DMS53 (cell line): ENCODE results near the gene MCM7.
"Not testable (repeated sequence)": the region's sequence is repeated elsewhere in the genome, so short reads cannot be mapped to it uniquely, and the experiment has no call there.

Experiments used
- DNase-seq: peaks from one replicate; lab custom pipeline; 2025; lab: John Stamatoyannopoulos, UW

MCM7 gene

DNA sequence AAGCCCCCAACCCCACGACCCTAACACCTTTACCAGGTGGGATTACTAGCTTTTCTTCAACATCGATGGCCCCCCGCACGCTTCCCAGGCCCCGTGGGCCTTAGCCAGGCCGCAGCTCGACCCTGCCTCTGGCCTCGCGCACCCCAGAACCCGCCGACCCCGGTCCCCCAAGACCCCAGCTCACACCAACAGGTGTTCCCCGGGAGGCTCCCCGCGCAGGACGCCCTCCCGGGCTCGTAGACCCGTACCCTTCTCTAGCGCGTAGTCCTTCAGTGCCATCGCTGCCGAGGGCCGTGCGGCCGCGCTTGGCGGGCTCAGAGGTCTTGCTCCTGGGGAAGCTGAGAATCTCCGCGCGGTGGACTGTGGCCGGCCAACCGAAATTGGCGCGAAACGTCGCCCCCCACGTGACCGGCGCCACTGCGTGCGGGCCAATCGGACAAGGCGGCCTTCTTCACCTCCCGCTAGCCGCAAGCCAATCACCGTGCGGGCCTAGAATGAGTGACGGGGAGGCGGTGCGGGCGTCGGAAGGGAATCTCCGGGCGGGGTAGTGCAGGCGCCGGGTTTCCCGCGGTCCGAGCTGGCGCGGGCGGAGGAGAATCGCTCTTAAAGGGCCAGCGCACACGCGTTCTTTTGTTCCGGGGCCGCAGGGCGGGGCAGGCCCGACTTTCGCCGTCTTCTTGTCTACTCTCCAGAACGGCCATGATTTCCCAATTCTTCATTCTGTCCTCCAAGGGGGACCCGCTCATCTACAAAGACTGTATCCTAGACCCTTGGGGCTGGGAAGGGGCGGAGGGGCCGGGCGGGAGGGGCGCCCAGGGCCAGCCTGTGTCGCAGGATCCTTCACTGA lies at the start of gene MCM7, which contains the start of gene AP4M1:
MCM7 (minus strand) TSS at position 382 of the 847 bp plus-strand sequence; CDS start at position 279, 103 bp downstream.
AP4M1 (plus strand) TSS at position 628 of the 847 bp plus-strand sequence; CDS start at position 700, 72 bp downstream.
- peak; percentile 100 for DNase-seq

DNA sequence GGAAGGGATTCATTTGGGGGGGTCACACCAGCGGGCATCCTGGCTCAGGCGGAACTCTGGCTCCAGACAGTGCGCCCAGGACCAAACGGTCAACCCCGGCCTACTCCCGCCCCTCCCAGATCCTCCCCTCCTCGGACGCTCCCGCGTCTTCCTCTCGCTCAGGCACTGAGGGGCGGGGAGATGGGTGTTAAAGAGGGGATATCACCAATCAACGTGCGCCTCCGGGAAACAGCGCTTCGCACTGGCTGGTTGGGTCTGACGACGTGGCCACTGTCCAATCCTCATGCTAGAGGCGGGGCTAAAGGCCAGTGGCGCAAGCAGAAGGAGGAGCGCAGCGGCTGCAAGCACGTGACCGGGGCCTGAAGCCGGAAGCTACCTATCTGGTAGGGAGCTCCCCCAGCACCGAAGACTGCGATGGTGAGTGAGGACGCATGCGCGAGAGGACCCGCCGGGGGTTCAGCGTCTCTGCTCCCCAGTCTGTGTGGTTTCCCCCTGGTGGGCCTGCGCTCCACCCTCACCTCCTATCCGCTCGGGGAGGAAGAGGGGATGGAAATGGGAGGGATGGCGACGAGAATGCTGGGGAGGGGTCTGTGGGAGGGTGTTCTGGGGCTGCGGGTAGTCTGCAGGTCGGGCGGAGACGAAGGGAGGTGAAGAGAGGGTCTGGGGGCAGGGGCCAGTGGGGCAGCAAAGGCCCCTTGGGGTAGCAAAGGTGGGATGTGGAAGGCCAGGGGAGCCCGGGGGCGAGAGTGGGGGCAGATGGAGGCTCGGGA lies 47.5 kb upstream of the MCM7 start, which contains the start of gene LAMTOR4:
LAMTOR4 (plus strand) TSS at position 360 of the 770 bp plus-strand sequence; CDS start at position 415, 55 bp downstream.
- DNase-seq, result peak; percentile 100

DNA sequence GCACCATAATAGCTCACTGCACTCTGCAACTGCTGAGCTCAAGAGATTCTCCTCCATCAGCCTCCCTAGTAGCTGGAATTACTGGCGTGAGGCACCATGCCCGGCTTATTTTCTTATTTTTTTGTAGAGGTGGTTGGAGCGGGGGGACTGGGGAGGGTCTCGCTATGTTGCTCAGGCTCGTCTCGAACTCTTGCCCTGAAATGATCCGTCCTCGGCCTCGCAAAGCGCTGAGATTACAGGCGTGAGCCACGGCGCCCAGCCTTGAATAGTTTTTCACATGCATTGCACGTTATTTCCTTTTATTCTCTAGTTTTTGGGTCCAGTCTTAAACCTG lies 47.0 kb upstream of the MCM7 start:
- DNase-seq, result no peak

DNA sequence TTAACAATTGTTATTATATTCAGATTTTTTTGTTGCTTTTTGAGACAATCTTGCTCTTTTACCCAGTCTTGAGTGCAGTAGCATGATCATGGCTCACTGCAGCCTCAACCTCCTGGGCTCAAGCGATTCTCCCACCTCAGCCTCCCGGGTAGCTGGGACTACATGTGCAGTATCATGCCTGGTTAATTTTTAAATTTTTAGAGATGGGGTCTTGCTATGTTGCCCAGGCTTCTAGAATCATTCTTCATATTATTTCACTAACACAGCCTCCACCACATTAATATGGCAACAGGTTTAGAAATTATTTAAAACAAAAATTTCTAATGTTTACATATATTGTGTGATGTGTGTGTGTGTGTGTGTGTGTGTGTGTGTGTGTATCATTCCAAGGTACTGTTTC lies 46.1 kb upstream of the MCM7 start:
- no peak for DNase-seq

- DNase-seq, result not testable (repeated sequence)
These were observed 45.2 kb upstream of the MCM7 start for GRCh38 chr7:100146350-100146749.

DNA sequence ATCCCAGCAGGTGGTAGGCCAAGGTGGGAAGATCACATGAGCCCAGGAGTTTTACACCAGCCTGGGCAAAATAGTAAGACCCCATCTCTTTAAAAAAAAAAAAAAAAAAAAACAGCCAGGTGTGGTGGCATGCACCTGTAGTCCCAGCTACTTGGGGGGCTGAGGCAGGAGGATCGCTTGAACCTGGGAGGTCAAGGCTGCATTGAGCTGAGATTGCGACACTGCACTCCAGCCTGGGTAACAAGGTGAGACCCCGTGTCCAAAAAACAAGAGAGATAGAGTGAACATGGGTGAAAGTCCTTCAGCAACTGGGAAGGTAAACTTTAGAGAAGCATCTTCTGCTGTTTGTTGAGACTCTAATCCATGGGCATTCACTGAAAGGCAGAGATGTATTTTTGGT lies 41.3 kb upstream of the MCM7 start:
- no peak for DNase-seq

DNA sequence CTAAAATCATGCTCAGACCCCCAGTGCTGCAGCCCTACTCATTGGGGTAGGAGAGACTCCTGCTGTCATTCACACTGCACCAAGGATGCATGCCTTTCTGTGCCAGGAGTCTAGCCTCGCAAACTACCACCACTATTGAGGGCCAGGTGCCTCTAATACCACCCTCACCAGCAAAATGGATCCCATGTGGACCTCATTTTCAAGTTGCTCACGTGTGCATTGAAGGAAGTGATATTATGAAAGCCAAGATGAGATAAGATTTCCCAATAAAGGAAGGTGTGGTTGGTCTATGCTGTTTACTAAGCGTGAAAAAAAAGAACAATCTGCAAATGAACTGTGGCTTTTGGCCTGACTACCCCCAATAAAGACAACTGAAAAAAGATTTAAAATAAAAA lies 40.4 kb upstream of the MCM7 start:
- no peak for DNase-seq

DNA sequence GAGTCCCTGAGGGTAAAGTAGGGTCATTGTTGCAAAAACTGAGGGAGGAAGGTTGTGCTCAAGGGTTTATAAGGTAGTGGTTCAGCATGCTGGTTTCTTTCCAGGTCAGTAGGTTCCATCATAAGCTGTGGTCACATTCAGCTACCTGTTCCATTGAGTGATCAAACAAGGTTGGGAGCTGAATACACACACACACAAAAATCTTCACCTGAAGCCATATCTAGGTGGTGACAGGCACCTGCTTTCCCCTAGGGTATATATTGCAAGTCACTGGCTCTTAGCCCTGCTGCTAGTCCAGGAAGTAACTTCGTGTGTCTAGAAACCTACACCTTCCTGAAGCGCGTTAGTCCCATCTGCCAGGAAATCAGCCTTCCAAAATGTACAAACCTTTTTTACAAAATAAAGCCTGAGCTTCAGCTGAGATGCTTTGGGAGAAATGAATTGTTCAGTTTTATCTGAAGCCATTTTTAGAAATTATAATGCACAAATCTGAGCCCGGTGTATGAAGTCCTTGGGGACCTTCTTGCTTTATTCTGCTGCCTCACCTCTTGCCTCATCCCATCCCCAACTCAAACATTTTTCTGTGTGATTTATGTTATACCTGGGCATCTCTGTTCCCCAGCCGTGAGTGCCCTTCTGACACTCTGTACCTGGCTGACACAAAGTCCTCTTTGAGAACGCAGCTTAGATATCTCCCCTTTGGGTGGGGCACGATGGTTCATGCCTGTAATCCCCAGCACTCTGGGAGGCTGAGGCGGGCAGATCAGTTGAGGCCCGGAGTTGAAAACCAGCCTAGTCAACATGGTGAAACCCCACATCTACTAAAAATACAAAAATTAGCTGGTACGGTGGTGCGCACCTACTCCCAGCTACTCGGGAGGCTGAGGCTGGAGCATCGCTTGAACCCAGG lies 36.9 kb upstream of the MCM7 start:
- peak; percentile 72 for DNase-seq

- DNase-seq, result peak; percentile 91
These were observed 31.5 kb upstream of the MCM7 start for GRCh38 chr7:100132697-100133151.

GRCh38 chr7:100132126-100132525 lies 30.9 kb upstream of the MCM7 start:
- peak; percentile 69 for DNase-seq

DNA sequence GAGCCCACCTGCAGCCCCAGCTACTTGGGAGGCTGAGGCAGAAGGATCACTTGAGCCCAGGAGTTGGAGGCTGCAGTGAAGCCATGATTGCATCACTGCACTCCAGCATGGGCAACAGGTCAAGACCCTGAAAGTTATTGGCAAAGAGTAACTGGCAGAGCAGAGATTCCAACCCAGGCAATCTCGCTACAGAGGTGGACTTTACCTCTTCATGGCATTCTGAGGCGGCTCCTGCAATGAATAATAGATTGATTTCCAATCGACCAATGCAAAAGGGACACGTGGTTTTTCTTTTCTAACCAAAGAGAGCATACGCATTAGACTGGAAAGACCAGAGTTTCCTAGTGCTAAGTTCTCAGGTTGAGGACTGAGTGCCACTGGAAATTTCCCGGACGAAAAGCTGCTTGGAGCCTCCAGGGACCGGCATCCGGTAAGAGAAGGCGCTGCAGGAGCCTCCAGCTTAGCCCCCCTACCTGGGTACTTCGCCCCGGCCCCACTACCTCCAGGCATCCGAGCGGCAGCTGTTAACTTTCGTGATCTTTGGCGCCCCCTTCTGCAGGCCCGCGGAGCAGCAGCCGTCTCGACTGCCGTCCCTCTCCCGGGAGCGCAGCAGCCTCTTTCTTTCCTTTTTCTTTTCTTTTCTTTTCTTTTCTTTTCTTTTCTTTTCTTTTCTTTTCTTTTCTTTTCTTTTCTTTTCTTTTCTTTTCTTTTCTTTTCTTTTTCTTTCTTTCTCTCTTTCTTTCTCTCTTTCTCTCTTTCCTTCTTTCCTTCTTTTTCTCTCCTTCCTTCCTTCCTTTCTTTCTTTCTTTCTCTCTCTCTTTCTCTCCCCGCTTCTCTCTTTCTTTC lies 29.6 kb upstream of the MCM7 start:
- peak; percentile 96 for DNase-seq

DNA sequence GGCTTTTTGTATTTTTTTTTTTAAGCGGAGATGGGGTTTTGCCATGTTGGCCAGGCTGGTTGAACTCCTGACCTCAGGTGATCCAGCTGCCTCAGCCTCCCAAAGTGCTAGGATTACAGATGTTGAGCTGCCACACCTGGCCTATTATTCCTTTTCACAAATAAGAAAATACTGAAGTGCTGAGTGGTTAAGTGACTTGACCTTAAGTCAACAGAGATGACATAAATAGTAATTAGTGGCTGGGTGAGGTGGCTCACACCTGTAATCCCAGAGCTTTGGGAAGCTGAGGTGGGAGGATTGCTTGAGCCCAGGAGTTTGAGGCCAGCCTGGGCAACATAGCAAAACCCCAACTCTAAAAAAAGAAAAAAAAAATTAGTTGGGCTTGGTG lies 29.0 kb upstream of the MCM7 start:
- peak; percentile 94 for DNase-seq

DNA sequence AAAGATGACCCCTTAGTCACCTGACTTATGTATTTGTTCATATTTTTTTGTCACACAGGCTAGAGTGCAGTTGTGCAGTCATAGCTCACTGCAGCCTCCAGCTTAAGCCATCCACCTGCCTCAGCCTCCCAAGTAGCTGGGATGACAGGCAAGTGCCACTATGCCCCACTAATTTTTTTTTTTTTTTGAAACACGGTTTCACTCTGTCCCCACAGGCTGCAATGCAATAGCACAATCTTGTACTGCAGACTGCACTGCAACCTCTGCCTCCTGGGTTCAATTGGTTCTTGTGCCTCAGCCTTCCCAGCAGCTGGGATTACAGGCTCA lies 27.4 kb upstream of the MCM7 start:
- DNase-seq, result no peak

GRCh38 chr7:100127866-100128636 lies 26.9 kb upstream of the MCM7 start:
- DNase-seq, result peak; percentile 75

- peak; percentile 98 for DNase-seq
These were observed 26.0 kb upstream of the MCM7 start, which contains the start of gene MBLAC1 for GRCh38 chr7:100126931-100127865. Gene MBLAC1, plus strand, starts transcription at chr7:100126967. Its CDS starts 429 bp downstream, at chr7:100127396.

GRCh38 chr7:100126239-100126930 lies 25.2 kb upstream of the MCM7 start:
- DNase-seq, result no peak

GRCh38 chr7:100124301-100125230 lies 23.4 kb upstream of the MCM7 start:
- no peak for DNase-seq
